ENCODE data around the gene SCAPER. TPM values are rescaled to one million over a fixed set of nuclear protein-coding genes. Genes with fewer than 3 reads are reported as not detected.

The SCAPER gene
- total RNA-seq, 1 experiment from 2014 or later = 7.4 TPM

- H3K27me3 ChIP-seq (ENCODE audit: insufficient read depth, low read length) = no peaks in the 10 kb centered on the region
- no peaks in the 10 kb centered on the region for H3K79me1 ChIP-seq (ENCODE audit: insufficient read depth, low read depth, low read length, poor library complexity, severe bottlenecking)
- H2BK12ac ChIP-seq (ENCODE audit: insufficient read length, low read depth, low read length) = no peak overlapping the region
- no peak overlapping the region for H2BK20ac ChIP-seq (ENCODE audit: low read depth, low read length, poor library complexity, severe bottlenecking)
- no peak overlapping the region for H3K56ac ChIP-seq (ENCODE audit: insufficient read length, low read depth, low read length)
- Mint-ChIP-seq H3K9me3 (peaks cover 20 to 23% of the 10 kb centered on the region in 2 experiments), H3K4me3 (no peak overlapping the region), H3K4me1 (no peaks in the 10 kb centered on the region), H3K27me3 (ENCODE audit: low read depth) (no peaks in the 10 kb centered on the region), H3K36me3 (ENCODE audit: insufficient read depth in 1 of 3, low read depth in 3 of 3) (peaks cover 9 to 23% (median 15%) of the 10 kb centered on the region in 3 experiments; a peak in 6 of 7 replicates), H3K27ac (no peak overlapping the region)
- no peaks in the 10 kb centered on the region for H4K20me1 ChIP-seq (ENCODE audit: control insufficient read depth, insufficient read depth, insufficient read length)
- TF ChIP-seq CTCF (conservative IDR thresholded peaks at IDR 0.05) = no peak
- H4K8ac ChIP-seq (replicated peaks; ENCODE audit: insufficient read length, low read depth, low read length) = no peak overlapping the region
- H2AK5ac ChIP-seq (ENCODE audit: insufficient read length, low read length) = no peak overlapping the region
- H3K4ac ChIP-seq (ENCODE audit: low read depth, low read length) = no peak overlapping the region
- H2AFZ ChIP-seq (ENCODE audit: low read length) = no peak overlapping the region
- no peak overlapping the region for H3K4me2 ChIP-seq (ENCODE audit: insufficient read depth, insufficient read length, low read length)
- no peak overlapping the region for H2BK15ac ChIP-seq (ENCODE audit: low read depth, low read length)
- no peak overlapping the region for H3T11ph ChIP-seq (ENCODE audit: low read length)
- no peak overlapping the region for H2BK120ac ChIP-seq (ENCODE audit: low read depth, low read length, poor library complexity, severe bottlenecking)
- no peak overlapping the region for H3K23ac ChIP-seq (ENCODE audit: insufficient read length, low read depth, low read length)
- no peak overlapping the region for H4K5ac ChIP-seq (ENCODE audit: insufficient read length, low read depth, low read length)
- no peaks in the 10 kb centered on the region for H3K23me2 ChIP-seq (ENCODE audit: insufficient read length, low read depth, low read length, poor library complexity, severe bottlenecking)
- H3K9ac ChIP-seq (ENCODE audit: extremely low read depth, insufficient read length, low read length) = no peak overlapping the region
- H2BK5ac ChIP-seq (ENCODE audit: insufficient read length, low read length) = no peak overlapping the region
- H3K18ac ChIP-seq (ENCODE audit: insufficient read length, low read depth, low read length) = no peak overlapping the region
- DNase-seq = no peak
- H3K27ac ChIP-seq (ENCODE audit: insufficient read length, low read depth, low read length) = no peak overlapping the region
- H3K9me3 ChIP-seq (ENCODE audit: control insufficient read depth, low read depth, low read length) = no peaks in the 10 kb centered on the region
- H3K79me2 ChIP-seq (ENCODE audit: insufficient read depth, low read length) = no peaks in the 10 kb centered on the region
- no peak overlapping the region for H3K14ac ChIP-seq (ENCODE audit: insufficient read depth, low read length)
- H4K91ac ChIP-seq (ENCODE audit: insufficient read length, low read depth, low read length) = no peak overlapping the region
- no peaks in the 10 kb centered on the region for H3K4me1 ChIP-seq (ENCODE audit: insufficient read depth, low read length)
Observed at GRCh38 chr15:76636059-76636458, 269.1 kb downstream of the SCAPER start.

All from H9 (cell line).